HCT116 (cell line): ENCODE data around the gene CLDN17. TPM values are rescaled to one million over a fixed set of nuclear protein-coding genes. Genes with fewer than 3 reads are reported as not detected.

Source experiments
- ATAC-seq: fragments of 200-7000 bp; cut with Tn5 transposase; 2 replicates; pipeline ENCODE4 v1.9.1; 2020; ENCODE audit warnings: mild to moderate bottlenecking, moderate library complexity
- BruUV-seq: library from RNA; stranded (reverse); fragments of 400-500 nt; replicated peaks from 2 replicates; lab custom pipeline; 2021; lab: Mats Ljungman, UMichigan
- CTCF ChIA-PET: fragments of 300-600 bp; sonication (Branson Sonifier 250); formaldehyde crosslinking; loops from one replicate; lab custom pipeline; 2021; ENCODE audit warnings: antibody characterized with exemption; lab: Charles Lee
- POLR2A ChIA-PET: fragments of 300-600, 350-600 bp; sonication (Branson Sonifier 250); formaldehyde crosslinking; loops from one replicate; lab custom pipeline; 2021; ENCODE audit warnings: antibody characterized with exemption; lab: Charles Lee
- RAD21 ChIA-PET, 2 experiments: fragments of 300-600 bp; sonication (Branson Sonifier 250); formaldehyde crosslinking; loops; one replicate each; lab custom pipeline; 2023; ENCODE audit warnings: low total read pairs in 2 of 2; ENCODE audit not compliant: uncharacterized antibody in 2 of 2, unreplicated experiment in 2 of 2, low non-redundant PET in 1 of 2; lab: Charles Lee
- DNase-seq: peaks from one replicate; pipeline ENCODE4 v3.0.0-alpha.2; 2010; ENCODE audit warnings: low read depth, low spot score
- H2AFZ ChIP-seq: fragments of 200-600 bp; shearing (Covaris generic), sonication (generic); 2 replicates; pipeline ENCODE4 v1.6.1; 2017; ENCODE audit warnings: low read depth, mixed run types, mixed read lengths, antibody characterized with exemption, low read length; ENCODE audit not compliant: poor library complexity, severe bottlenecking
- H3K27ac ChIP-seq: 2 replicates; pipeline ENCODE4 v1.5.1; 2012; ENCODE audit warnings: low read depth, low read length
- H3K27me3 ChIP-seq: fragments of 200-600 bp; sonication (generic); 2 replicates; pipeline ENCODE4 v1.6.1; 2016; ENCODE audit warnings: mixed run types, low read length, mixed read lengths; ENCODE audit not compliant: insufficient read depth
- H3K36me3 ChIP-seq, 2 experiments: fragments of 200-500 bp in 1 of 2; fragments of 200-600 bp in 1 of 2; sonication (Bioruptor generic) in 1 of 2; sonication (generic) in 1 of 2; 2 replicates each; pipeline versions ENCODE4 v1.5.1 to v1.6.1; 2014 to 2016; ENCODE audit warnings: low read length in 2 of 2, inconsistent platforms in 1 of 2, mixed read lengths in 1 of 2, mixed run types in 1 of 2; ENCODE audit not compliant: insufficient read depth in 2 of 2, control insufficient read depth in 1 of 2
- H3K4me1 ChIP-seq, 2 experiments: fragments of 200-600 bp in 1 of 2; sonication (generic) in 1 of 2; 2 replicates each; pipeline versions ENCODE4 v1.5.1 to v1.6.1; 2012 to 2017; ENCODE audit warnings: low read length in 2 of 2, inconsistent platforms in 1 of 2, mild to moderate bottlenecking in 1 of 2, mixed read lengths in 1 of 2, mixed run types in 1 of 2, moderate library complexity in 1 of 2; ENCODE audit not compliant: insufficient read depth in 2 of 2, control insufficient read depth in 1 of 2
- H3K4me2 ChIP-seq: fragments of 200-600 bp; sonication (generic); 2 replicates; pipeline ENCODE4 v1.6.1; 2017; ENCODE audit warnings: mixed run types, low read length, mixed read lengths
- H3K4me3 ChIP-seq, 2 experiments: fragments of 200-600 bp in 1 of 2; sonication (generic) in 1 of 2; replicated peaks in 1 of 2; 2 replicates each; pipeline ENCODE4 v1.5.1; 2011 to 2016; ENCODE audit warnings: low read length in 2 of 2, control low read depth in 1 of 2, low read depth in 1 of 2, mild to moderate bottlenecking in 1 of 2, mixed read lengths in 1 of 2, mixed run types in 1 of 2
- H3K79me2 ChIP-seq: fragments of 200-600 bp; sonication (generic); 2 replicates; pipeline ENCODE4 v1.6.1; 2017; ENCODE audit warnings: mild to moderate bottlenecking, mixed run types, low read length, moderate library complexity, mixed read lengths; ENCODE audit not compliant: insufficient read depth
- H3K9ac ChIP-seq: fragments of 200-600 bp; sonication (generic); 2 replicates; pipeline ENCODE4 v1.6.1; 2016; ENCODE audit warnings: low read length, mixed read lengths
- H3K9me2 ChIP-seq: fragments of 200-600 bp; sonication (generic), shearing (Covaris generic); 2 replicates; pipeline ENCODE4 v1.6.1; 2017; ENCODE audit warnings: mixed run types, mild to moderate bottlenecking, moderate library complexity; ENCODE audit not compliant: insufficient read depth
- H3K9me3 ChIP-seq, 2 experiments: fragments of 200-500 bp in 1 of 2; fragments of 200-600 bp in 1 of 2; sonication (Bioruptor generic) in 1 of 2; sonication (generic) in 1 of 2; 2 replicates each; pipeline ENCODE4 v1.6.1; 2014 to 2017; ENCODE audit warnings: low read length in 2 of 2, mixed read lengths in 2 of 2, inconsistent platforms in 1 of 2, low read depth in 1 of 2, mild to moderate bottlenecking in 1 of 2, mixed run types in 1 of 2, moderate library complexity in 1 of 2; ENCODE audit not compliant: control insufficient read depth in 1 of 2, insufficient read depth in 1 of 2
- H4K20me1 ChIP-seq: fragments of 200-600 bp; sonication (generic), shearing (Covaris generic); 2 replicates; pipeline ENCODE4 v1.6.1; 2017; ENCODE audit warnings: mixed run types, mild to moderate bottlenecking, moderate library complexity; ENCODE audit not compliant: insufficient read depth
- CBX3 ChIP-seq: IDR thresholded peaks from 2 replicates; pipeline ENCODE4 v1.6.1; 2012; ENCODE audit warnings: low read depth
- EZH2phosphoT487 ChIP-seq: fragments of 200-600 bp; IDR thresholded peaks from 2 replicates; pipeline ENCODE4 v1.6.1; 2018; ENCODE audit warnings: antibody characterized with exemption, borderline replicate concordance
- JUND ChIP-seq: IDR thresholded peaks from 2 replicates; pipeline ENCODE4 v1.6.1; 2012
- POLR2A ChIP-seq: IDR thresholded peaks from 2 replicates; pipeline ENCODE4 v1.7.0; 2011; ENCODE audit warnings: borderline replicate concordance; ENCODE audit not compliant: insufficient read depth, insufficient read length; ENCODE audit errors: extremely low read depth
- POLR2AphosphoS5 ChIP-seq: IDR thresholded peaks from 2 replicates; pipeline ENCODE4 v1.6.1; 2011; ENCODE audit warnings: mild to moderate bottlenecking, low read depth, low read length, moderate library complexity
- RAD21 ChIP-seq: IDR thresholded peaks from 2 replicates; pipeline ENCODE4 v1.6.1; 2012; ENCODE audit warnings: low read depth, mild to moderate bottlenecking
- SIN3A ChIP-seq: IDR thresholded peaks from 2 replicates; pipeline ENCODE4 v1.6.1; 2012; ENCODE audit warnings: low read depth
- YY1 ChIP-seq: IDR thresholded peaks from 2 replicates; pipeline ENCODE4 v1.6.1; 2011; ENCODE audit warnings: low read length, low read depth, moderate library complexity, mild to moderate bottlenecking; ENCODE audit not compliant: insufficient replicate concordance; ENCODE audit errors: extremely low read depth
- ZFX ChIP-seq: fragments of 450-650 bp; IDR thresholded peaks from 2 replicates; pipeline ENCODE4 v1.6.1; 2017
- ZNF274 ChIP-seq: fragments of 200-500 bp; sonication (Bioruptor generic); IDR thresholded peaks from 2 replicates; pipeline ENCODE4 v1.6.1; 2014; ENCODE audit warnings: mild to moderate bottlenecking, low read depth, low read length, inconsistent platforms
- intact Hi-C: fragments of 100-400 bp; cut with micrococcal nuclease; formaldehyde crosslinking; loops from 2 replicates; pipeline ENCODE4 v1.10.0; 2022
- total RNA-seq: library from RNA; stranded (reverse); gene quantifications from one replicate; pipeline ENCODE4 v1.2.1, GENCODE V29; 2021; ENCODE audit not compliant: unreplicated experiment
- TF ChIP-seq, protein P1 (sequence below), 3 experiments: fragments of 200-600 bp in 1 of 3; sonication (generic) in 1 of 3; IDR thresholded peaks in 2 of 3; conservative IDR thresholded peaks in 1 of 3; 2 replicates each; pipeline ENCODE4 v1.5.1; 2012 to 2017; ENCODE audit warnings: low read depth in 2 of 3, low read length in 2 of 3, antibody characterized with exemption in 1 of 3, borderline replicate concordance in 1 of 3, control low read depth in 1 of 3, mild to moderate bottlenecking in 1 of 3, mixed read lengths in 1 of 3, mixed run types in 1 of 3, moderate library complexity in 1 of 3; ENCODE audit not compliant: insufficient read depth in 1 of 3

CLDN17 gene
- total RNA-seq, 1 experiment from 2014 or later: not detected

- Histone ChIP-seq H3K4me3 (no peak overlapping the region), H3K79me2 (no peaks in the 10 kb centered on the region), H3K4me2 (no peak overlapping the region), H3K9ac (no peak overlapping the region), H4K20me1 (no peaks in the 10 kb centered on the region), H3K4me1 (no peaks in the 10 kb centered on the region), H2AFZ (no peak overlapping the region), H3K9me3 (peaks cover 13% of the 10 kb centered on the region in 2 experiments; a peak in 2 of 4 replicates), H3K27me3 (no peaks in the 10 kb centered on the region), H3K9me2 (no peaks in the 10 kb centered on the region), H3K27ac (no peak overlapping the region), H3K36me3 (no peaks in the 10 kb centered on the region)
- ChIA-PET CTCF (no interaction called here), RAD21 (no interaction called here), POLR2A (no interaction called here)
- BruUV-seq: no TSS peak
- intact Hi-C loops: no loop called here
- DNase-seq (no peak), ATAC-seq (no peak)
- no peak for TF ChIP-seq JUND
- TF ChIP-seq, protein P1, sequence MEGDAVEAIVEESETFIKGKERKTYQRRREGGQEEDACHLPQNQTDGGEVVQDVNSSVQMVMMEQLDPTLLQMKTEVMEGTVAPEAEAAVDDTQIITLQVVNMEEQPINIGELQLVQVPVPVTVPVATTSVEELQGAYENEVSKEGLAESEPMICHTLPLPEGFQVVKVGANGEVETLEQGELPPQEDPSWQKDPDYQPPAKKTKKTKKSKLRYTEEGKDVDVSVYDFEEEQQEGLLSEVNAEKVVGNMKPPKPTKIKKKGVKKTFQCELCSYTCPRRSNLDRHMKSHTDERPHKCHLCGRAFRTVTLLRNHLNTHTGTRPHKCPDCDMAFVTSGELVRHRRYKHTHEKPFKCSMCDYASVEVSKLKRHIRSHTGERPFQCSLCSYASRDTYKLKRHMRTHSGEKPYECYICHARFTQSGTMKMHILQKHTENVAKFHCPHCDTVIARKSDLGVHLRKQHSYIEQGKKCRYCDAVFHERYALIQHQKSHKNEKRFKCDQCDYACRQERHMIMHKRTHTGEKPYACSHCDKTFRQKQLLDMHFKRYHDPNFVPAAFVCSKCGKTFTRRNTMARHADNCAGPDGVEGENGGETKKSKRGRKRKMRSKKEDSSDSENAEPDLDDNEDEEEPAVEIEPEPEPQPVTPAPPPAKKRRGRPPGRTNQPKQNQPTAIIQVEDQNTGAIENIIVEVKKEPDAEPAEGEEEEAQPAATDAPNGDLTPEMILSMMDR (IDR thresholded peaks at IDR 0.05 in 2 of 3, conservative IDR thresholded peaks at IDR 0.05 in 1 of 3; ENCODE audit: borderline replicate concordance in 1 of 3, insufficient read depth in 1 of 3, low read depth in 2 of 3, low read length in 2 of 3): no peak
- no peak for TF ChIP-seq POLR2AphosphoS5
- no peak for TF ChIP-seq SIN3A
- no peak for TF ChIP-seq YY1
- no peak for TF ChIP-seq ZFX
- TF ChIP-seq ZNF274: no peak
- no peak for TF ChIP-seq RAD21
- TF ChIP-seq CBX3: no peak
- TF ChIP-seq EZH2phosphoT487: no peak
- no peak for TF ChIP-seq POLR2A
Observed at GRCh38 chr21:30116479-30116878, 50.1 kb downstream of the CLDN17 start.

Other genes starting within 250 kb of the CLDN17 start
- not detected for gene GRIK1, start 226.8 kb downstream of the CLDN17 start, total RNA-seq
- not detected for gene CLDN8, start 49.3 kb upstream of the CLDN17 start, total RNA-seq
- not detected for gene KRTAP24-1, start 116.1 kb upstream of the CLDN17 start, total RNA-seq
- gene KRTAP25-1, start 122.7 kb upstream of the CLDN17 start, total RNA-seq: not detected
- gene KRTAP26-1, start 153.5 kb upstream of the CLDN17 start, total RNA-seq: not detected
- not detected for gene KRTAP27-1, start 170.9 kb upstream of the CLDN17 start, total RNA-seq
- gene KRTAP23-1, start 181.8 kb upstream of the CLDN17 start, total RNA-seq: not detected
- gene KRTAP13-2, start 205.5 kb upstream of the CLDN17 start, total RNA-seq: not detected
- gene KRTAP13-1, start 229.2 kb upstream of the CLDN17 start, total RNA-seq: not detected